Measurements from ENCODE around the gene GPD1.

DNA sequence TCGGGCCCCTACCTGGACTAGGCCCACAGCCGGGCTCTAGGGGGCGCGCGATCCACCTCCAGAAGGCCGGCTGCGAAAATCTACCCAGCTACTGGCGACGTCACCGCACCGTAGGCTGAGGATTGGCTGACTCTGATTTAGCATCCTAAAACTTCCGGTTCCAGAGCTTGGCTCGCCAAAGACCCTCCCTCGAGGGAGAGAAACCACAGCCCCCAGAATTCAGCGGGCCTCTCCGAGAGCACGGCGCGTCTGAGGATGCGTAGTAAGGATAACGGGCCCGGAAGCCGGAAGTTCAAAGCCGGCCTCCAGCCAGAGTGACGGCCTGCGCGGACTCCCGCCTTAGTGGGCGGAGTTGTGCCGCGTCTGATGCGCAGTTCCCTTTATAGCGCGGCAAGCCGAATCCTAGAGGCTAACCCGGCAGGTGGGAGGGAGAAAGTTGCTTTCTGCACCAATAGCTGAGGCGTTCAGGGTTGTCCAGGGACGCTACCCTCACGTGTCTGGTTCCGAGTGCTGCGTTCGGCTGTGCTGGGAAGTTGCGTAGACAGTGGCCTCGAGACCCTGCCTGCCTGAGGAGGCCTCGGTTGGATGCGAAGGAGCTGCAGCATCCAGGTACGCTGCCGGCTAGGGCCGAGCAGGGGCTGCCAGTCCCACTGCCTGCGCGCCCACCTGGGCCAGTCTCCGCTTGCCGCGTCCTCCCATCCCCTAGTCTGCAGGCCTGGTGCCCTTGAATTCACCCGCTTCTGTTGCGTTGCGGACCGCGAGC is 8.1 kb downstream of the GPD1 start, which contains the start of gene COX14:
- TF ChIP-seq CTCF (IDR thresholded peaks at IDR 0.05) (peak; percentile 97), EZH2phosphoT487 (IDR thresholded peaks at IDR 0.05) (no peak), EZH2 (IDR thresholded peaks at IDR 0.05) (no peak)
